GM23338 (cell line): Measurements from ENCODE around the gene CYP3A7.

Experiments used
- CTCF ChIP-seq, 2 experiments: fragments of 200-600 bp in 1 of 2; sonication (generic) in 1 of 2; conservative IDR thresholded peaks; 2 replicates each; pipeline versions ENCODE4 v1.5.1 to v1.6.1; 2016 to 2017; ENCODE audit warnings: antibody characterized with exemption in 2 of 2, low read depth in 2 of 2, mild to moderate bottlenecking in 2 of 2, moderate library complexity in 1 of 2
- ETS1 ChIP-seq: IDR thresholded peaks from 2 replicates; pipeline ENCODE4 v1.6.1; 2016; ENCODE audit warnings: antibody characterized with exemption
- ZNF114 ChIP-seq: fragments of 250-450 bp; sonication (Bioruptor Pico); IDR thresholded peaks from 2 replicates; pipeline ENCODE4 v1.5.0; 2020; ENCODE audit warnings: mild to moderate bottlenecking, moderate library complexity
- ZNF462 ChIP-seq: fragments of 250-450 bp; sonication (Bioruptor Pico); IDR thresholded peaks from 2 replicates; pipeline ENCODE4 v1.5.0; 2020; ENCODE audit warnings: mild to moderate bottlenecking, moderate library complexity

- no peak for TF ChIP-seq CTCF (conservative IDR thresholded peaks at IDR 0.05; ENCODE audit: low read depth in 2 of 2)
- TF ChIP-seq ZNF114 (CRISPR knock-in tag) = no peak
- no peak for TF ChIP-seq ETS1
- no peak for TF ChIP-seq ZNF462 (CRISPR knock-in tag)
Measured at GRCh38 chr7:99767662-99768061, 32.7 kb upstream of the CYP3A7 start.
